Measurements from ENCODE around the gene GCNT3. TPM values are rescaled to one million over a fixed set of nuclear protein-coding genes. Genes with fewer than 3 reads are reported as not detected.

GCNT3 gene
- total RNA-seq, 4 donors from 2014 or later = 30.5 to 112 (median 77.6) TPM

DNA sequence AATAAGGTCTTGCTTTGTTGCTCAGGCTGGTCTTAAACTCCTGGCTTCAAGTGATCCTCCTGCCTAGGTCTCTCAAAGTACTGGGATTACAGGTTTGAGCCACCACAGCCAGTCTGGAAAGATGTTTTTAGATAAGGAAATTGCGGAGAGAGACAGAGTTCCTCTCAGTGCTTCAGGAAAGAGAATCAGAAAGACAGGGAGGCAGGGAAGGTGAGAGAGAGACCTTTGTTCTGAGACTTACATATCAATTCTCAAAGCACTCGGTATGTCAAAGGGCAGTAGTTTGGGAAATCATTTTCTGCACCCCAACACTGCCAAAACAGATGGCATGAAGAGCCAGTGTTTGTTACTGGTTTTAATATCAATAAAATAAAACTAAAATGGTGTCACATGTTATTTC lies 13.1 kb upstream of the GCNT3 start:
- H3K9me3 ChIP-seq = peaks cover 0 to 4% (median 0%) of the 10 kb centered on the region in 4 donors
- no peak for DNase-seq
- H3K36me3 ChIP-seq = no peaks in the 10 kb centered on the region
- H3K27me3 ChIP-seq = no peaks in the 10 kb centered on the region
- no peak overlapping the region for H3K4me3 ChIP-seq
- peaks cover 0 to 10% (median 7%) of the 10 kb centered on the region in 4 donors for H3K4me1 ChIP-seq
- TF ChIP-seq POLR2A (IDR thresholded peaks at IDR 0.05) = no peak
- TF ChIP-seq, protein P1, sequence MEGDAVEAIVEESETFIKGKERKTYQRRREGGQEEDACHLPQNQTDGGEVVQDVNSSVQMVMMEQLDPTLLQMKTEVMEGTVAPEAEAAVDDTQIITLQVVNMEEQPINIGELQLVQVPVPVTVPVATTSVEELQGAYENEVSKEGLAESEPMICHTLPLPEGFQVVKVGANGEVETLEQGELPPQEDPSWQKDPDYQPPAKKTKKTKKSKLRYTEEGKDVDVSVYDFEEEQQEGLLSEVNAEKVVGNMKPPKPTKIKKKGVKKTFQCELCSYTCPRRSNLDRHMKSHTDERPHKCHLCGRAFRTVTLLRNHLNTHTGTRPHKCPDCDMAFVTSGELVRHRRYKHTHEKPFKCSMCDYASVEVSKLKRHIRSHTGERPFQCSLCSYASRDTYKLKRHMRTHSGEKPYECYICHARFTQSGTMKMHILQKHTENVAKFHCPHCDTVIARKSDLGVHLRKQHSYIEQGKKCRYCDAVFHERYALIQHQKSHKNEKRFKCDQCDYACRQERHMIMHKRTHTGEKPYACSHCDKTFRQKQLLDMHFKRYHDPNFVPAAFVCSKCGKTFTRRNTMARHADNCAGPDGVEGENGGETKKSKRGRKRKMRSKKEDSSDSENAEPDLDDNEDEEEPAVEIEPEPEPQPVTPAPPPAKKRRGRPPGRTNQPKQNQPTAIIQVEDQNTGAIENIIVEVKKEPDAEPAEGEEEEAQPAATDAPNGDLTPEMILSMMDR (IDR thresholded peaks at IDR 0.05) = no peak
- peak overlapping the region in 2 of 4 donors; percentile 10 to 27 for H3K27ac ChIP-seq

DNA sequence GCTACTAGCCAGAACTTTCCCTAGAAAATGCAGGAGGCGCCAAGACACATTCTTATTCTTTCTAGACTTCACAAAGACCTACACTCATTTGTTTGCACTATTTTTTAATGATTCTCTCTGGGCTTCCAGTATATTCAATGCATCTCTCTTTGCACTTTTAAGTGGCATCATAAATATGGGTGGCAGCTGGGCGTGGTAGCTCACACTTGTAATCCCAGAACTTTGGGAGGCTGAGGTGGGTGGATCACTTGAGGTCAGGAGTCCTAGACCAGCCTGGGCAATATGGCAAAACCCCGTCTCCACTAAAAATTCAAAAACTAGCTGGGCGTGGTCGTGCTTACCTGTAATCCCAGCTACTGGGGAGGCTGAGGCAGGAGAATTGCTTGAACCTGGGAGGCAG lies 5.6 kb upstream of the GCNT3 start:
- no peak for DNase-seq
- peaks cover 0 to 7% (median 0%) of the 10 kb centered on the region in 4 donors for H3K9me3 ChIP-seq
- H3K4me3 ChIP-seq = no peak overlapping the region
- H3K27me3 ChIP-seq = no peaks in the 10 kb centered on the region
- H3K4me1 ChIP-seq = no peaks in the 10 kb centered on the region
- TF ChIP-seq, protein P1 (IDR thresholded peaks at IDR 0.05) = no peak
- TF ChIP-seq POLR2A (IDR thresholded peaks at IDR 0.05) = no peak
- H3K27ac ChIP-seq = no peak overlapping the region
- H3K36me3 ChIP-seq = no peaks in the 10 kb centered on the region

DNA sequence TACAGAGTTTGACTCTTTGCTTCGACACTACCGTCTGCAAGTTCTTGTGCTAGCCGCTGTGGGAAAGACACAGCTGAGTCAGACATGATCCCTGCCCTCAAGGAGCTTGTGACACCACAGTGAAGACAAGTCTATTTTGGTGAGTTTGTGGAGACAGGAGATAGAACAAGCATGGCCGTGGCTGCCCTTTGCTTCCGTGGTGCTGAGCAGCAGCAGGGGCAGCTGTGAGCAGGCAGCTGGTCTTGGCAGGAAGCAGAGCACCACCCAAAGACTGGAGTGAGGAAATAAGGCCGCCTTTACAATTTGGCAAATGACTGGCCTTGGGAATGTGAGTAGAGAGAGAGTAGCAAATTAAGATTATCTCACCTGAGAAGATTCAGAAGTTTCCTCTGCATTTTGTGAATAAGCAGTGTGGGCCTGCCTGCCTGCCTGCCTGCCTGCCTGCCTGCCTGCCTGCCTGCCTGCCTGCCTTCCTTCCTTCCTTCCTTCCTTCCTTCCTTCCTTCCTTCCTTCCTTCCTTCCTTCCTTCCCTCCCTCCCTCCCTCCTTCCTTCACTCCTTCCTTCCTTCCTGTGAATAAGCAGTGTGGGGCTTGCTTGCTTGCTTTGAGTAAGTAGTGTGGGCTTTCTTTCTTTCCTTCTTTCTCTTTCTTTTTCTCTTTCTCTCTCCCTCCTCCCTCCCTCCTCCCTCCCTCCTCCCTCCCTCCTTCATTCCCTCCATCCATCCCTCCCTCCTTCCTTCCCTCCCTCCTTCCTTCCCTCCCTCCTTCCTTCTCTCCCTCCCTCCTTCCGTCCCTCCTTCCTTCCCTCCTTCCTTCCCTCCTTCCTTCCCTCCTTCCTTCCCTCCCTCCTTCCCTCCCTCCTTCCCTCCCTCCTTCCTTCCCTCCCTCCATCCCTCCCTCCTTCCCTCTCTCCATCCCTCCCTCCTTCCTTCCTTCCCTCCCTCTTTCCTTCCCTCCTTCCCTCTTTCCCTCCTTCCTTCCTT lies 1.6 kb upstream of the GCNT3 start:
- TF ChIP-seq, protein P1 (IDR thresholded peaks at IDR 0.05) = no peak
- TF ChIP-seq POLR2A (IDR thresholded peaks at IDR 0.05) = peak in 1 of 2 donors; percentile 15
- H3K9me3 ChIP-seq = no peaks in the 10 kb centered on the region
- no peaks in the 10 kb centered on the region for H3K36me3 ChIP-seq
- peak in 1 of 3 donors; percentile 62 for DNase-seq
- H3K27me3 ChIP-seq = no peaks in the 10 kb centered on the region
- H3K4me3 ChIP-seq = no peak overlapping the region
- peak overlapping the region in 2 of 4 donors; percentile 12 to 40 for H3K27ac ChIP-seq
- H3K4me1 ChIP-seq = peaks cover 0 to 8% (median 0%) of the 10 kb centered on the region in 4 donors

DNA sequence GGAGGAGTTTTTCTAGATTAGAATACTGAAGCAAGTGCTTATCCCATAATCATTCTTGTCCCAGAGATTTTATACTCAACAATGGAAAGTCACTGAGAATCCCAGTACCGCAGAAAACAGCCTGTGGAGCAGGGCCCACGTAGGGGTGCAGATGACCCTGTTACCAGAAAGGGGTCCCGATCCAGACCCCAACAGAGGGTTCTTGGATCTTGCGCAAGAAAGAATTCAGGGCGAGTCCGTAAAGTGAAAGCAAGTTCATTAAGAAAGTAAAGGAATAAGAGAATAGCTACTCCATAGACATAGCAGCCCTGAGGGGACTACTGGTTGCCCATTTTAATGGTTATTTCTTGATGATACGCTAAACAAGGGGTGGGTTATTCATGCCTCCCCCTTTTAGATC lies 2.6 kb downstream of the GCNT3 start:
- DNase-seq = no peak
- H3K36me3 ChIP-seq = no peaks in the 10 kb centered on the region
- no peaks in the 10 kb centered on the region for H3K27me3 ChIP-seq
- H3K27ac ChIP-seq = peak overlapping the region in 3 of 4 donors; percentile 33 to 68 (median 55)
- H3K9me3 ChIP-seq = no peaks in the 10 kb centered on the region
- peak overlapping the region in 3 of 4 donors; percentile 23 to 57 (median 55) for H3K4me3 ChIP-seq
- peaks cover 0 to 24% (median 0%) of the 10 kb centered on the region in 4 donors for H3K4me1 ChIP-seq
- no peak for TF ChIP-seq POLR2A (IDR thresholded peaks at IDR 0.05)
- TF ChIP-seq, protein P1 (IDR thresholded peaks at IDR 0.05) = no peak

DNA sequence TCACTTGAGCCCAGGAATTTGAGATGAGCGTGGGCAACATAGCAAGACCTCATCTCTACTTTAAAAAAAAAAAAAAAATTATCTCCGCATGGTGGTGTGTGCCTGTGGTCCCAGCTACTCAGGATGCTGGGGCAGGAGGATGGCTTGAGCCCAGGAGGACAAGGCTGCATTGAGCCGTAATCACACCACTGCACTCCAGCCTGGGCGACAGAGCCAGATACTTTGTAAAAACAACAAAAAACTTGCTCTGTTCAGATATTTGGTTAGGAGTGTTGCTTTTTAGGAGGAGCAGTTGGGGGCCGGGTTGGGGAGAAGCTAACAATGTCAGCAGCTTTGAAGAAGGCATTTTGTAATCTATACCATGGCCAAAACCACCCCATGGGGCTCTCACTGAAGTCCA lies 4.1 kb downstream of the GCNT3 start:
- DNase-seq = no peak
- H3K36me3 ChIP-seq = no peaks in the 10 kb centered on the region
- TF ChIP-seq, protein P1 (IDR thresholded peaks at IDR 0.05) = no peak
- TF ChIP-seq POLR2A (IDR thresholded peaks at IDR 0.05) = no peak
- H3K4me3 ChIP-seq = peak overlapping the region in 2 of 4 donors; percentile 27 to 57
- H3K27me3 ChIP-seq = no peaks in the 10 kb centered on the region
- no peaks in the 10 kb centered on the region for H3K9me3 ChIP-seq
- peak overlapping the region in 2 of 4 donors; percentile 55 to 68 for H3K27ac ChIP-seq
- peaks cover 0 to 28% (median 0%) of the 10 kb centered on the region in 4 donors for H3K4me1 ChIP-seq

Measured in Peyer's patch (tissue), 4 donors.